ENCODE results near the gene BMP8B. TPM values are rescaled to one million over a fixed set of nuclear protein-coding genes. Genes with fewer than 3 reads are reported as not detected.
A peak's percentile ranks its signal among the peaks of the same experiment; 100 is the strongest.

The BMP8B gene
- total RNA-seq, 4 donors from 2014 or later = 0.46 to 1.3 TPM; not detected in 2

- Histone ChIP-seq H3K4me3 (peak within 1 kb of the TSS; percentile 58 to 76), H3K36me3 (no peaks in the 10 kb centered on the region), H3K9me3 (no peaks in the 10 kb centered on the region), H3K27me3 (no peaks in the 10 kb centered on the region), H3K27ac (peak within 1 kb of the TSS; percentile 49 to 74), H3K4me1 (peaks cover 0 to 7% of the 10 kb centered on the region in 2 donors)
- TF ChIP-seq POLR2A (IDR thresholded peaks at IDR 0.05) (peak in 1 of 2 donors; percentile 38), CTCF (IDR thresholded peaks at IDR 0.05) (peak in 1 of 4 experiments; percentile 6)
- DNase-seq = peak; percentile 91
- intact Hi-C loops (cut with DNase I; ENCODE audit: low total_unique reads) = no loop called here
Observed at GRCh38 chr1:39738622-39739366, 49.9 kb downstream of the BMP8B start, which contains the start of gene PPIE. Gene PPIE, plus strand, starts transcription at chr1:39738882. Its CDS starts 19 bp downstream, at chr1:39738901.

DNA sequence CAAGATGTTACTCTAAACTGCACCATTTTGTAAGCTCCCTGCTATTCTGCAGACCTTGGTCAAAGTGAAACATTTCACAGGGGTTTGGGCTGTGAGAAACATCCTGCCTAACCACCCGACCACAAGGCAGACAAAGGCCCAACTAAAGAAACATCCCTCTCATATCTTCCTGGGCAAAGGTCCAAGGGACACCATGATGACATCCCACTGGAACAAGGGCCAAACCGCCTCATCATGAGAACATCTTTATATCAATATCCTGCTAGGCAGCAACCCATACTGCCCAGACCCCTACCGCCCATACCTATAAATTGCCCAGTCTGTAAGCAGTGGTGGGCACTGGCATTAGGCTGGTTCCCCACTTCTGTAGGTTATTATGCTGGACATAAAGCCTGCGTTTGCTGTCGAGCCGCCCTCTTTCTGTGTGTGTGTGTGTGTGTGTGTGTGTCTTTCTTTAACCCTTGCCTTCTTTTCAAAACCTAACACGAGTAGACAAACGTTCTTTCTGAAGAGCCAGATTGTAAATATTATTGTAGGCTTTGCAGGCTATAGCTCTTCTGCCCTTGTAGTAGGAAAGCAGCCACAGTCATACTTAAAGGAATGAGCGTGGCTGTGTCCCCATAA is 51.0 kb downstream of the BMP8B start:
- H3K27ac ChIP-seq = no peak overlapping the region
- intact Hi-C loops (cut with DNase I; ENCODE audit: low total_unique reads) = no loop called here
- no peaks in the 10 kb centered on the region for H3K36me3 ChIP-seq
- peaks cover 0 to 7% of the 10 kb centered on the region in 2 donors for H3K4me1 ChIP-seq
- no peak for DNase-seq
- H3K9me3 ChIP-seq = no peaks in the 10 kb centered on the region
- H3K4me3 ChIP-seq = no peak overlapping the region
- TF ChIP-seq POLR2A (IDR thresholded peaks at IDR 0.05) = no peak
- TF ChIP-seq CTCF (IDR thresholded peaks at IDR 0.05) = no peak
- no peaks in the 10 kb centered on the region for H3K27me3 ChIP-seq

DNA sequence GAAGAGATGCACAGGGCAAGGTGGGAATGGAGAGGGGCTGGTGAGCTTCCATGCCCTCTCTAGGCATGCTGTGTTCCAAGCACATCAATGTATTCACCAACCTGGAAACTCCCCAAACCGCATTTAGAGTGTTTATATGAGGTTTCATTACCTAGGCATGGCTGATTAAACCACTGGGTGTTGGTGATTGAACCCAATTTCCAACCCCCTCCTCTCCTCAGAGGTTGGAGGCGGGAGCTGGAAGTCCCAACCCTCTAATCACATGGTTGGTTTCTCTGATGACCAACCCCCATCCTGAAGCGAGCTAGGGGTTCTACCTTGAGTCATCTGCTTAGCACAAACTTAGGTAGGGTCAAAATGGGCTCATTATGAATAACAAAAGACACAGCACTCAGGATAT is 52.9 kb downstream of the BMP8B start:
- Histone ChIP-seq H3K36me3 (no peaks in the 10 kb centered on the region), H3K27me3 (no peaks in the 10 kb centered on the region), H3K27ac (no peak overlapping the region), H3K4me1 (peaks cover 0 to 7% of the 10 kb centered on the region in 2 donors), H3K4me3 (no peak overlapping the region), H3K9me3 (no peaks in the 10 kb centered on the region)
- TF ChIP-seq CTCF (IDR thresholded peaks at IDR 0.05) = no peak
- TF ChIP-seq POLR2A (IDR thresholded peaks at IDR 0.05) = no peak
- DNase-seq = no peak
- intact Hi-C loops (cut with DNase I; ENCODE audit: low total_unique reads) = no loop called here

GRCh38 chr1:39733161-39733560 is 55.5 kb downstream of the BMP8B start:
- no peak for DNase-seq
- peaks cover 0 to 5% of the 10 kb centered on the region in 2 donors for H3K27me3 ChIP-seq
- no peak overlapping the region for H3K4me3 ChIP-seq
- H3K36me3 ChIP-seq = no peaks in the 10 kb centered on the region
- TF ChIP-seq CTCF (IDR thresholded peaks at IDR 0.05) (no peak), POLR2A (IDR thresholded peaks at IDR 0.05) (no peak)
- H3K27ac ChIP-seq = no peak overlapping the region
- intact Hi-C loops (cut with DNase I; ENCODE audit: low total_unique reads) = no loop called here
- no peaks in the 10 kb centered on the region for H3K4me1 ChIP-seq
- no peaks in the 10 kb centered on the region for H3K9me3 ChIP-seq

GRCh38 chr1:39732730-39733129 is 55.9 kb downstream of the BMP8B start:
- H3K27ac ChIP-seq = no peak overlapping the region
- peaks cover 0 to 8% of the 10 kb centered on the region in 2 donors for H3K27me3 ChIP-seq
- no peaks in the 10 kb centered on the region for H3K9me3 ChIP-seq
- H3K4me3 ChIP-seq = no peak overlapping the region
- TF ChIP-seq CTCF (IDR thresholded peaks at IDR 0.05) (no peak), POLR2A (IDR thresholded peaks at IDR 0.05) (no peak)
- H3K4me1 ChIP-seq = no peaks in the 10 kb centered on the region
- no peak for DNase-seq
- no peaks in the 10 kb centered on the region for H3K36me3 ChIP-seq
- intact Hi-C loops (cut with DNase I; ENCODE audit: low total_unique reads) = no loop called here
